Astrocyte of the cerebellum (primary cell): ENCODE results near the gene GTF3C1.

Source experiments
- DNase-seq: peaks from one replicate; pipeline ENCODE4 v3.0.0-alpha.2; 2011; ENCODE audit warnings: low read depth
- H3K4me3 ChIP-seq: 2 replicates; pipeline ENCODE4 v1.5.1; 2011; ENCODE audit warnings: mild to moderate bottlenecking, low read depth, low read length, moderate library complexity
- CTCF ChIP-seq: IDR thresholded peaks from 2 replicates; pipeline ENCODE4 v1.5.1; 2012; ENCODE audit warnings: low read length, low read depth, moderate library complexity, mild to moderate bottlenecking; ENCODE audit errors: missing control alignments
- in situ Hi-C: cut with HindIII; loops from 2 replicates; pipeline ENCODE4 v1.10.0; 2017; ENCODE audit warnings: low sequenced_read_pairs

The GTF3C1 gene

GRCh38 chr16:27505297-27506236 lies 44.1 kb downstream of the GTF3C1 start:
- H3K4me3 ChIP-seq: no peak overlapping the region
- DNase-seq: no peak
- TF ChIP-seq CTCF: no peak
- in situ Hi-C loops: no loop called here

- no peak for DNase-seq
- TF ChIP-seq CTCF: no peak
- no peak overlapping the region for H3K4me3 ChIP-seq
- in situ Hi-C loops: no loop called here
Observed at GRCh38 chr16:27503662-27504061, 46.1 kb downstream of the GTF3C1 start.

GRCh38 chr16:27500801-27501200 lies 48.9 kb downstream of the GTF3C1 start:
- in situ Hi-C loops: no loop called here
- H3K4me3 ChIP-seq: no peak overlapping the region
- no peak for TF ChIP-seq CTCF
- DNase-seq: no peak

GRCh38 chr16:27499659-27500055 lies 50.1 kb downstream of the GTF3C1 start:
- no peak for TF ChIP-seq CTCF
- in situ Hi-C loops: no loop called here
- no peak overlapping the region for H3K4me3 ChIP-seq
- no peak for DNase-seq

GRCh38 chr16:27498916-27499658 lies 50.6 kb downstream of the GTF3C1 start:
- in situ Hi-C loops: no loop called here
- H3K4me3 ChIP-seq: no peak overlapping the region
- DNase-seq: no peak
- no peak for TF ChIP-seq CTCF

- in situ Hi-C loops: no loop called here
- no peak for DNase-seq
- H3K4me3 ChIP-seq: no peak overlapping the region
- TF ChIP-seq CTCF: no peak
Observed at GRCh38 chr16:27498031-27498825, 51.5 kb downstream of the GTF3C1 start.
